SKM-1 (cell line): ENCODE results near the gene NAV2.

Experiments
- DNase-seq: peaks from one replicate; lab custom pipeline; 2025; ENCODE audit not compliant: unreplicated experiment; lab: John Stamatoyannopoulos, UW

NAV2 gene

GRCh38 chr11:19963697-19964387 lies 251.2 kb downstream of the NAV2 start:
- DNase-seq: no peak

- no peak for DNase-seq
These were observed 253.8 kb downstream of the NAV2 start for GRCh38 chr11:19966441-19966840.

DNA sequence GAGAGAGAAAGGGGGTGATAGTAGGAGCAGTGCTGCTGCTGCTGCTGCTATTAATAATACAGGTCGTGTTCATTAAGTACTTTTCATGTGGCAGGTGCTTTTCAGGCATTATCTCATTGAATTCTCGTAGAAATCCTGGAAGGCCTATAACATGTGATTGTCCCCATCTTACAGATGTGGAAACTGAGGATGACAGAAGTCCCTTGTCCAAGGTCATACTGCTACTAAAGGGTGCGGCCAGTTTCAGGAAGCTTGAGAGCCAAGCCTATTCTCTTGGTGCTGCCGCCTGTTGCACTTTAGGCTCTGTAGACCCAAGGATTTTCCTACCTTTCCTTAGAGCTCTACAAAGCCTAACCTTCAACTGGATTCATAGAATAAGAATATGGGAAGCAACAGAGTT lies 254.3 kb downstream of the NAV2 start:
- no peak for DNase-seq

GRCh38 chr11:19967787-19968186 lies 255.2 kb downstream of the NAV2 start:
- no peak for DNase-seq

DNA sequence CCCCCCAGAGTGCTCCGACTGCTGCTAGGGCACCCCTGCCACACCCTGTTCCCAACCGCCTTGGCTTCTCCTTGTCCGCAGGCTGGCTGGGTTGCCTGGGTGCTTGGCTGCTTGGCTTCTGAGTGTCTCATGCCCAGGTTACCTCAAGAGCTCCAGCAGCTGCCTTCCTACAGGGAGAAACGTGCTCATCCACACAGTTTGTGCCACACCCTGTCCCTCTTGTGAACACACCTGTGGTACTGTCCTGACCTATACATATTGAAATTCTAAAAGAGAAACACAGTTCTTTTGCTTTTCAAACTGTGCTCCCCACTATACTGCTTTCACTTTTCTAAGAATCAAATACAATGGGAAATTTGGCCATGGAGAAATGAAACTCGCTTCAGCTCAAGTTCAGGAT lies 256.2 kb downstream of the NAV2 start:
- no peak for DNase-seq

DNA sequence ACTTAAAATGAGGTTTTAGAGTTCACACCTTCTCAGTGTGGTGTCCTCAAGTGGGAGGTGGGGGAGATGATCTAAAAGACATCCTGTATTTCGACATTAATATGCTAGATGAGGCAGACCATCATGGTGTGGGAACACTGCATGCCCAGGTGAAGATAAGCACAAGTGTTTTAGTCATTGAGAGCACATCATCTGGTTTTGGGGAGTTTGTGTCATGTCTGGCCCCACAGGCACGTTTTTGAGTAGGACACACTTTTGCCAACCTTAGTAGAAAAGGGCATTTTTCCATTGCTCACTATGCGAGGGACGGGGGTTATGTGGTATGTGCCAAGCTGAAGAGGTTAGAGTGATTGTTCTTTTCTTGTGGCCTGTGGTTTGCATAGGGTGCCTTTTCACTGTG lies 258.3 kb downstream of the NAV2 start:
- no peak for DNase-seq

- DNase-seq: no peak
These were observed 259.5 kb downstream of the NAV2 start for GRCh38 chr11:19972091-19972490.

DNA sequence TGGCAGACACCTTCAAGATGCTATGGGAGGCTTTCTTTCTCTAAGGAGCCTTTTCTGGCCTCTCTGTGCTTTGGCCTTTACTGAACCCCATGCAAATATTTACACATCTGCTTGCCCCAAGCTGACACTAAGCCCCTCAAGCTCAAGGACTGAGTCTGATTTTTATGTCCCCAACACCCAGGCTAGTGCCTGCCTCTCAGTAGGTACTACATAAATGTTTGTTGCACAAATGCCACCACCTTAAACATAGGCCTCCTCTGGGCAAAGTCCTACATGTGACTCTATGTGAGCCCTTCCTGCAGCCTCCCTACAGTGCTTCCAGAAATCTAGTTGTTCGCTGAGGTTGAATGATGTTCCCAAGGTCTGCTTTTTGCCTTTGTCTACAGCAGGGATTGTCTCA lies 260.0 kb downstream of the NAV2 start:
- no peak for DNase-seq

DNA sequence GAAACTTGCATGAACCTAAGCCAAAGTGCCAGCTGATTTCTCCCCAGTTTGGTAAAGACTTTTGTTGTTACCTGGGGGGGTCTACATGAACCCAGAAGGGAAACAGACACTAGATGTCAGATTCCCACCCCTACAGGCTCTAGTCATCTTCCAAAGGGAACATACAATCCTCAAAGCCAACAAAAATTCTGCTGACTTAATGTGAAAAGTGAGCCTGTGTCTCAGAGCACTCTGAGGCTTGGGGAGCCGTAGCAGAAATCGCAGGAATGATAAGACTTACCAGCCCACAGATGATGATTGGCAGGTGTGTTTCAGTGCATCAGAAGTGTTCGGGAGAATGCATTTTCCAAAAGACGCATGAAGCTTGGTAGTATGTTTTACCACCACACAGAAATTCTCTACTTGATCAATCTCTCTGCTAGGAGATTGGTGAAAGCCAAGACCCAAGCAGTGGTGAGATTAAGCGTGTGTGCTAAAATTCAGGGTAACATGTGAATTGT lies 260.5 kb downstream of the NAV2 start:
- no peak for DNase-seq

GRCh38 chr11:19974886-19975285 lies 262.2 kb downstream of the NAV2 start:
- DNase-seq: no peak

GRCh38 chr11:19975414-19975990 lies 262.9 kb downstream of the NAV2 start:
- no peak for DNase-seq

- DNase-seq: no peak
These were observed 263.8 kb downstream of the NAV2 start for GRCh38 chr11:19976281-19976941.

DNA sequence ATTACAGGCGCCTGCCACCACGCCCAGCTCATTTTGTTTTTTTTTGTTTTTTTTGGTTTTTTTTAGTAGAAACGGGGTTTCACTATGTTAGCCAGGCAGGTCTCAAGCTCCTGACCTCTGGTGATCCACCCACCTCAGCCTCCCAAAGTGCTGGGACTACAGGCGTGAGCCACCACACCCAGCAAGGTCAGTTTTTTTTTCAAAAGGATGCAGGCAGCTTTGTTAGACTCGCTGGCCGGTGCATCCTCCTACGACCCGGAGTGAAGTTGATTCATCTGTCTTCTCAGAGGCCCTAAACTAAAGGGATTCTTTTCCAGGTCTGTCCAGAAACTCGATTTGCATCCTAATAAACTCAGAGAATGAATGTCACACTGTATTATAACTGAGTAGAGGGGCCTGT lies 265.3 kb downstream of the NAV2 start:
- DNase-seq: no peak

- no peak for DNase-seq
These were observed 266.3 kb downstream of the NAV2 start for GRCh38 chr11:19978668-19979518.

- DNase-seq: no peak
These were observed 266.8 kb downstream of the NAV2 start for GRCh38 chr11:19979519-19979845.

DNA sequence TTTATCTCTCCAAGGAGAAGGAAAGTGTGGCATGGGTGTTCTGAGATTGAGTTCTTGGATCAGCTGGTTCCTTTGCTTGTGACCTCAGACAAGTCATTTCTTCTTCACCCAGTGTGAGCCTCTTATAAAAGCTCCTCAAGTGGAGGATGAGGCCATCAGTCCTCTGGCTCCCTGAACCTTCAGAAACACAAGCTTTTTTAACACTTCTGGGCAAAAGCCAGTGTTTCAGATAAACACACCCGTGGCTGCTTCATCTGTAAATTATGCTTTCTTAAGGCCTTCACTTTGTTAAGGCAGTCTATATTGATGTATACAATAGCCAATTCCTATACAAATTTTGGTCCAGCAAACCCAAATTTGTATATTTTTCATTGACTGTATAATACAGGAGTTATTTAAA lies 267.8 kb downstream of the NAV2 start:
- no peak for DNase-seq

GRCh38 chr11:19980957-19981669 lies 268.5 kb downstream of the NAV2 start:
- no peak for DNase-seq

GRCh38 chr11:19982774-19983495 lies 270.3 kb downstream of the NAV2 start:
- DNase-seq: no peak

- no peak for DNase-seq
These were observed 271.6 kb downstream of the NAV2 start for GRCh38 chr11:19984048-19984742.

GRCh38 chr11:19985111-19985510 lies 272.5 kb downstream of the NAV2 start:
- DNase-seq: no peak
